ENCODE data around the gene MYOZ3. TPM values are rescaled to one million over a fixed set of nuclear protein-coding genes. Genes with fewer than 3 reads are reported as not detected.

MYOZ3 gene
- total and polyA plus RNA-seq, 2 of the 8 experiments (the other 6 are each of a cell fraction or from before 2014, with no cell fraction given): 9.6 to 19.1 TPM

- Histone ChIP-seq H3K56ac (replicated peaks; ENCODE audit: insufficient read length, low read depth, low read length) (no peak overlapping the region), H3K27ac (ENCODE audit: low read depth, low read length) (no peak overlapping the region), H3K4me1 (replicated peaks in 1 of 4; ENCODE audit: control insufficient read depth in 3 of 4, insufficient read depth in 4 of 4, low read length in 3 of 4) (peaks cover 0 to 9% (median 3%) of the 10 kb centered on the region in 4 experiments; a peak in 3 of 7 replicates), H2BK12ac (ENCODE audit: low read depth, low read length) (no peak overlapping the region), H3K23me2 (ENCODE audit: low read depth, low read length) (no peaks in the 10 kb centered on the region), H4K20me1 (replicated peaks in 1 of 2; ENCODE audit: control insufficient read depth in 1 of 2, insufficient read depth in 2 of 2, low read length in 2 of 2) (no peaks in the 10 kb centered on the region), H3K79me2 (ENCODE audit: control insufficient read depth in 1 of 2, insufficient read depth in 2 of 2, low read length in 2 of 2) (no peaks in the 10 kb centered on the region), H3K79me1 (ENCODE audit: low read depth, low read length) (no peaks in the 10 kb centered on the region), H3K4me2 (ENCODE audit: insufficient read depth in 1 of 2, low read depth in 2 of 2, low read length in 2 of 2) (no peak overlapping the region), H2AFZ (ENCODE audit: low read length) (no peak overlapping the region), H3K9ac (replicated peaks in 1 of 4; ENCODE audit: extremely low read depth in 1 of 4, low read depth in 3 of 4, low read length in 3 of 4) (no peak overlapping the region), H3K4ac (replicated peaks; ENCODE audit: insufficient read length, low read depth, low read length) (no peak overlapping the region), H4K5ac (ENCODE audit: insufficient read length, low read depth, low read length) (no peak overlapping the region), H2AK5ac (ENCODE audit: low read depth, low read length) (no peak overlapping the region), H2BK20ac (ENCODE audit: low read length) (no peak overlapping the region), H2BK15ac (ENCODE audit: low read length) (no peak overlapping the region), H3K4me3 (ENCODE audit: extremely low read depth in 1 of 4, insufficient read depth in 2 of 4, low read depth in 3 of 4, low read length in 4 of 4) (no peak overlapping the region), H4K8ac (ENCODE audit: extremely low read depth, insufficient read depth, low read length) (no peak overlapping the region), H4K91ac (replicated peaks; ENCODE audit: insufficient read length, low read length) (no peak overlapping the region), H3K36me3 (ENCODE audit: control insufficient read depth in 2 of 4, insufficient read depth in 4 of 4, low read length in 3 of 4) (no peaks in the 10 kb centered on the region), H2BK120ac (replicated peaks; ENCODE audit: low read depth, low read length) (no peak overlapping the region), H3K23ac (ENCODE audit: insufficient read length) (no peak overlapping the region), H3K18ac (ENCODE audit: extremely low read depth, low read length) (no peak overlapping the region), H2BK5ac (ENCODE audit: low read depth, low read length) (no peak overlapping the region), H3K9me3 (ENCODE audit: insufficient read depth in 2 of 2, low read depth in 1 of 2, low read length in 1 of 2) (no peaks in the 10 kb centered on the region), H3K27me3 (replicated peaks in 1 of 4; ENCODE audit: control insufficient read depth in 3 of 4, extremely low read depth in 1 of 4, insufficient read depth in 3 of 4, low read length in 3 of 4) (no peaks in the 10 kb centered on the region), H3K14ac (ENCODE audit: insufficient read length) (no peak overlapping the region)
- FAIRE-seq (no peak), DNase-seq (ENCODE audit: low read depth in 1 of 2, low spot score in 2 of 2) (no peak)
- 86% methylated on average over 10 of the region's 10 CpGs; no CpG with 5 or more reads in 1 of the 2 experiments for WGBS, 2 experiments (ENCODE audit: extremely low coverage in 1 of 2, insufficient coverage in 1 of 2, insufficient read length in 1 of 2, insufficient replicate concordance in 2 of 2, low coverage in 1 of 2, low lambda C conversion rate in 2 of 2, missing lambda C conversion rate in 1 of 2)
- ChIA-PET POLR2A (ENCODE audit: partially characterized antibody) (interaction anchor here (0.7 kb wide), 1 partner anchor 147 kb away, joined by 3 read pairs; no protein-coding TSS in a partner anchor), CTCF (ENCODE audit: partially characterized antibody) (interaction anchor here (0.7 to 2.5 kb wide), 11 partner anchors 10 to 182 kb away, joined by 3 to 7 read pairs (median 3); no protein-coding TSS in a partner anchor)
- no peak for TF ChIP-seq TCF12 (IDR thresholded peaks at IDR 0.05; ENCODE audit: low read depth, low read length)
- TF ChIP-seq SP1 (IDR thresholded peaks at IDR 0.05; ENCODE audit: low read depth, low read length): no peak
- TF ChIP-seq SIRT6 (IDR thresholded peaks at IDR 0.05; ENCODE audit: low read length): no peak
- TF ChIP-seq TAF1 (IDR thresholded peaks at IDR 0.05; ENCODE audit: low read depth, low read length): no peak
- no peak for TF ChIP-seq SAP30 (IDR thresholded peaks at IDR 0.05; ENCODE audit: insufficient read depth, insufficient replicate concordance, low read length)
- TF ChIP-seq SUZ12 (IDR thresholded peaks at IDR 0.05; ENCODE audit: low read length): no peak
- no peak for TF ChIP-seq EZH2 (IDR thresholded peaks at IDR 0.05; ENCODE audit: low read depth, low read length, severe bottlenecking)
- no peak for TF ChIP-seq ASH2L (IDR thresholded peaks at IDR 0.05; ENCODE audit: low read length)
- TF ChIP-seq ZNF274 (IDR thresholded peaks at IDR 0.05; ENCODE audit: borderline replicate concordance, extremely low read depth, low read length): no peak
- TF ChIP-seq MAFK (IDR thresholded peaks at IDR 0.05; ENCODE audit: low read depth, low read length): no peak
- TF ChIP-seq CEBPB (IDR thresholded peaks at IDR 0.05; ENCODE audit: low read depth, low read length): no peak
- no peak for TF ChIP-seq CHD2 (IDR thresholded peaks at IDR 0.05; ENCODE audit: low read length)
- TF ChIP-seq RBBP5 (IDR thresholded peaks at IDR 0.05; ENCODE audit: borderline replicate concordance, low read depth, low read length): no peak
- TF ChIP-seq KDM5A (IDR thresholded peaks at IDR 0.05; ENCODE audit: low read length): no peak
Observed at GRCh38 chr5:150632305-150633160, 28.5 kb upstream of the MYOZ3 start.
